SK-N-SH treated with all-trans-retinoic acid at 6 μM for 48 hours (cell line): ENCODE results near the gene KRTAP4-8.
"Not testable (repeated sequence)": the region's sequence is repeated elsewhere in the genome, so short reads cannot be mapped to it uniquely, and the experiment has no call there.

Experiments used
- ZNF8 ChIP-seq: fragments of 450-650 bp; formaldehyde crosslinking; IDR thresholded peaks from 2 replicates; pipeline ENCODE4 v1.5.0; 2020; ENCODE audit warnings: mild to moderate bottlenecking, moderate library complexity
- TF ChIP-seq, protein P1 (sequence below): fragments of 250-450 bp; sonication (Bioruptor Pico); IDR thresholded peaks from 2 replicates; pipeline ENCODE4 v1.5.1; 2021; ENCODE audit warnings: mild to moderate bottlenecking, moderate library complexity

DNA sequence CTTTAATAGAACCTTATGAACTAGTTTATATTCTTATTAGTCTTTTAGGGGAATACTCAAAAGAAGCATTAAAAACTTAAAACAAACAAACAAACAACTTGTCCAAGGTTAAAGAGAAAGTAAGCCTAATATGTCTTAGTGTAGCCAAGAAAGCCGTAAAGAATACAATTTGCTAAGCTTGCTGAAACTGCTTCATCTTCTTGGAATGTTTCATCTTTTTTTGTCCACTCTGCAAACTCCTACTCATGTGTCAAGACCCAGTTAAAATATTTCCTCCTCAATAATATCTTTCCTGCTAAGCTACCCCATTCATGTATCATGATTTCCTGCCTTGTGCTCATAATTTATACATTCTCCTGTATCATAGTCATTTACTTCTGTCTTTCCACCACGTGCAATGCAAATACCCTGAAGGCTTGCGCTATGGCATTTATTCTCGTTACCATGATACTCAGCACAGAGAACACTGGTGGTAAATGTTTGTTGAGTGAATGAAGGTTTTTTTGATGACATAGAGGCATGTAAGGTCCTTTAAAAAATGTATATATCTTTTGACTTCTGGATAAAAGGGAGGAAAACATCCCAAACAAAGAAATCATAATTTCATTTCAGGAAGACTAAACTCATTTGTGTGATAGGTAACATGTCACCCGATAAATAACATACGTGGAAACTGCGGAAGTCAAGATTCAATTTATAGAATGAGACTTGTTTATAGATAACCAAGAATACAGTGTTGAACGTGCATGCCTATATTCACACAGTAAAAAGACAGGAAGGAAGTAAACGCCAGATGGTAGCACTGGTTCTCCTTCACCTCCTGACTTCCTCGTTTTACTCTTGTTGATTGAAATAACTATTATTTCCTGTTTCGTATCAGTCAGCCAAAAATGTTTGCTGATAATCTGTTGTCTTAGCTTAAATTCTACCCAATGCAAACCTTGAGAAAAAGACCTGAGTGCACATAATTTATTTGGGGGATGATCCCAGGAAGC, 22.1 kb upstream of the KRTAP4-8 start:
- TF ChIP-seq, protein P1, sequence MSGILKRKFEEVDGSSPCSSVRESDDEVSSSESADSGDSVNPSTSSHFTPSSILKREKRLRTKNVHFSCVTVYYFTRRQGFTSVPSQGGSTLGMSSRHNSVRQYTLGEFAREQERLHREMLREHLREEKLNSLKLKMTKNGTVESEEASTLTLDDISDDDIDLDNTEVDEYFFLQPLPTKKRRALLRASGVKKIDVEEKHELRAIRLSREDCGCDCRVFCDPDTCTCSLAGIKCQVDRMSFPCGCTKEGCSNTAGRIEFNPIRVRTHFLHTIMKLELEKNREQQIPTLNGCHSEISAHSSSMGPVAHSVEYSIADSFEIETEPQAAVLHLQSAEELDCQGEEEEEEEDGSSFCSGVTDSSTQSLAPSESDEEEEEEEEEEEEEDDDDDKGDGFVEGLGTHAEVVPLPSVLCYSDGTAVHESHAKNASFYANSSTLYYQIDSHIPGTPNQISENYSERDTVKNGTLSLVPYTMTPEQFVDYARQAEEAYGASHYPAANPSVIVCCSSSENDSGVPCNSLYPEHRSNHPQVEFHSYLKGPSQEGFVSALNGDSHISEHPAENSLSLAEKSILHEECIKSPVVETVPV (CRISPR knock-in tag), result not testable (repeated sequence)
- not testable (repeated sequence) for TF ChIP-seq ZNF8
